Endothelial cell (in vitro differentiated cells): ENCODE results near the gene RHBDF2. TPM values are rescaled to one million over a fixed set of nuclear protein-coding genes. Genes with fewer than 3 reads are reported as not detected.

Experiments
- DNase-seq: peaks from one replicate; pipeline ENCODE4 v3.0.0; 2021; ENCODE audit warnings: low spot score
- H3K27ac Mint-ChIP-seq: one replicate; pipeline ENCODE4 v1.8.0; 2021; ENCODE audit warnings: mixed read lengths, inconsistent platforms; ENCODE audit not compliant: unreplicated experiment
- H3K27me3 Mint-ChIP-seq: one replicate; pipeline ENCODE4 v1.8.0; 2021; ENCODE audit warnings: mild to moderate bottlenecking, moderate library complexity, mixed read lengths, inconsistent platforms; ENCODE audit not compliant: unreplicated experiment
- H3K36me3 Mint-ChIP-seq: one replicate; pipeline ENCODE4 v1.8.0; 2021; ENCODE audit warnings: mild to moderate bottlenecking, low read depth, mixed read lengths, inconsistent platforms; ENCODE audit not compliant: unreplicated experiment
- H3K4me1 Mint-ChIP-seq: one replicate; pipeline ENCODE4 v1.8.0; 2021; ENCODE audit warnings: mild to moderate bottlenecking, mixed read lengths, inconsistent platforms; ENCODE audit not compliant: unreplicated experiment
- H3K4me3 Mint-ChIP-seq: one replicate; pipeline ENCODE4 v1.8.0; 2021; ENCODE audit warnings: mild to moderate bottlenecking, mixed read lengths, inconsistent platforms; ENCODE audit not compliant: unreplicated experiment
- H3K9me3 Mint-ChIP-seq: one replicate; pipeline ENCODE4 v1.8.0; 2021; ENCODE audit warnings: mixed read lengths, inconsistent platforms; ENCODE audit not compliant: unreplicated experiment
- total RNA-seq: library from RNA; stranded (reverse); fragmentation: NEBNext Ultra II Directional; extraction: Animal tissue kit (Norgen Biotek cat#: 25700); gene quantifications from one replicate; pipeline ENCODE4 v1.2.1, GENCODE V29; 2021; ENCODE audit not compliant: unreplicated experiment
- TF ChIP-seq, protein P1 (sequence below): fragments of 200-600 bp; sonication (generic); IDR thresholded peaks from one replicate; pipeline ENCODE4 v1.5.0; 2021; ENCODE audit warnings: antibody characterized with exemption; ENCODE audit not compliant: unreplicated experiment

Gene RHBDF2
- total RNA-seq, 1 donor from 2014 or later, result 39.3 TPM

DNA sequence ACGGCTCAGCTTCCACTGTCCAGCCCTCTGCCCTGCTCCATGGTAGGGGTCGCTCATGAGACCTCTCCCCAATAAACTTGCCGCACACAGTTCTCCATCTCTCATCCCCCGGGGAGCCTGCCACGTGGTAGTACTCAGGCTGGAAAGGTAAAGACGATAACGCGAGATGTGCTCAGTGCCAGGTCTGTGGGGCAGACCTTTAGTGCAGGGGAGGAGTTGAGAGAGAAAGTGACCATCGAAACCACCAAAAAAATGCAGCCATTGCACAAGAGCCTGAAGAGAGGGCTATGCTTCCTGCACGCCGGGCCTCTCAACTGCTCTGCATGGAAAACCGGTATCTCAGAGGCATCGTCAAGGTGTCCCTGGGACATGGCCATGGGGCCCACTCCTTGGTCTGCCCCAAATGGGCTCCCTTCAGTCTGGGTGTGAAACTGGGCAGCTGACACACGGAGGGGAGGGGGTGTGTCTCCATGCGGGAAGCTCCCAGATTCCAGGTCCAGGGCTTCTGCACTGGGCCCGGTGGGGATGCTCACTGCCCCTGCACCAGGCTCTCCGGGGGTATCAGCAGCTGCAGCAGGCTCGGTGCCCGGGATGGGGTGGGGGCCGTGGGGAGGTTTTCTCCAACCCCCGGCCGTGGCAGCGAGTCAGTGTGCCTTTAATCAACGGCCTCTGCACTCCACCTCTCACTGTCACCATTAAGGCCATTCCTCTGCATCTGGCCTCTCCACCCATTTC lies 38.5 kb downstream of the RHBDF2 start:
- Mint-ChIP-seq H3K4me1 (peaks cover 5% of the 10 kb centered on the region), H3K27ac (no peak overlapping the region), H3K9me3 (no peaks in the 10 kb centered on the region), H3K4me3 (no peak overlapping the region), H3K36me3 (no peaks in the 10 kb centered on the region), H3K27me3 (peaks cover 11% of the 10 kb centered on the region)
- no peak for DNase-seq
- TF ChIP-seq, protein P1, sequence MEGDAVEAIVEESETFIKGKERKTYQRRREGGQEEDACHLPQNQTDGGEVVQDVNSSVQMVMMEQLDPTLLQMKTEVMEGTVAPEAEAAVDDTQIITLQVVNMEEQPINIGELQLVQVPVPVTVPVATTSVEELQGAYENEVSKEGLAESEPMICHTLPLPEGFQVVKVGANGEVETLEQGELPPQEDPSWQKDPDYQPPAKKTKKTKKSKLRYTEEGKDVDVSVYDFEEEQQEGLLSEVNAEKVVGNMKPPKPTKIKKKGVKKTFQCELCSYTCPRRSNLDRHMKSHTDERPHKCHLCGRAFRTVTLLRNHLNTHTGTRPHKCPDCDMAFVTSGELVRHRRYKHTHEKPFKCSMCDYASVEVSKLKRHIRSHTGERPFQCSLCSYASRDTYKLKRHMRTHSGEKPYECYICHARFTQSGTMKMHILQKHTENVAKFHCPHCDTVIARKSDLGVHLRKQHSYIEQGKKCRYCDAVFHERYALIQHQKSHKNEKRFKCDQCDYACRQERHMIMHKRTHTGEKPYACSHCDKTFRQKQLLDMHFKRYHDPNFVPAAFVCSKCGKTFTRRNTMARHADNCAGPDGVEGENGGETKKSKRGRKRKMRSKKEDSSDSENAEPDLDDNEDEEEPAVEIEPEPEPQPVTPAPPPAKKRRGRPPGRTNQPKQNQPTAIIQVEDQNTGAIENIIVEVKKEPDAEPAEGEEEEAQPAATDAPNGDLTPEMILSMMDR, result no peak

DNA sequence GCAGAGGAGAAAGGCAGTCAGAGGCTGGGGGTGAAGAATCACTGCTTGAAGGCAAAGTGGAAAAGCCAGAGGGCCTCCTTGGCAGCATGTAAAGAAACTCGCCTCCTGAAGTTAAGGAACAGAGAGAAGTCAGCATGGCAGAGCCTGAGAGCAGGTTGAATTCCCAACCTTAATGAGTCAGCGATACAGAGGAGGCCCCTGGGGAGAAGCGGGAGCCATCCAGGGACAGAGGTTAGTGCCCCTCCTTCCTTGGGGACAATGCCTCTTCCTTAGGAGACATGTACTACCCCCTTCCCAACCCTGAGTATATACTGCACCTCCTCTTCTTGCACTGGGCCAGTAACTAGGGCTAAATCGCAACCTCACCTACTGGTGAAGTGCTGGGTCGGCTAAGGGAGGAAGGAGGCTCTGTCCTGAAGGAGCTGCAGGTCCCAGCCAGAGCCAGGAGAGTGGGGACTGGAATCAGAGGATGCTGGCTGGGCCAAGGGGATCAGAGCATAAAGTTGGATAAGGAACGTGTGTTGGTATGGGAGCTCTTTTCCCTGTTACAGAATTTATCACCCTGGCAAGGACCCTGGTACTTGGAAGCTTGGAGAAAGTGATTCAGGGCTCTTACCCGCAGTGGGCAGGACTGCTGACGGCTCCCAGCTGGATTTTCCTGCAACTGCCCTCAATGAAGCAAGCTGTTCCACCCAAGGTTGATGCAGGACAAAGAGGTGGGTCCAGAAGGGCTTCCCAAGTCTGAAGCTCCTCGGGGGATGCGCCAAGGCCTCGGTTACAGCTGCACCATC lies 39.3 kb downstream of the RHBDF2 start:
- no peak for DNase-seq
- Mint-ChIP-seq H3K9me3 (no peaks in the 10 kb centered on the region), H3K36me3 (no peaks in the 10 kb centered on the region), H3K27ac (no peak overlapping the region), H3K4me1 (peaks cover 5% of the 10 kb centered on the region), H3K27me3 (peaks cover 11% of the 10 kb centered on the region), H3K4me3 (no peak overlapping the region)
- TF ChIP-seq, protein P1, result no peak

DNA sequence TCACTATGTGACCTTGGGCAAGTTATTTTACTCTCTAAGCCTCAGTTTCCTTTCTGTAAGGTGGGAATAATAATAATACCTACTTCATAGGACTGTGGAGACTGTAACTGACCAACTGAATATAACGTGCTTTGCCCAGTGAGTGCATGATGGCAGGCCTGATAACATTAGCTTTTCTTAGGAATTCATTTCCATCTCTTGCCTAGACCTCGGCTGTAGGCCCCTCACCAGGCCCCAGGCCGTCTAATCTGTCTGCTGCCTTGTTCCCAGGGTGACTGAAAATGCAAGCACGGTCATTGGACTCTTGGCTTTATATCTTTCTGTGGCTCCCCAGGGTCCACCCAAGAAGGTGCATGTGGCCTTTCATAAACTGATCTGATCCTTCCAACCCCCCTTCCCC lies 41.5 kb downstream of the RHBDF2 start:
- peaks cover 8% of the 10 kb centered on the region for H3K27me3 Mint-ChIP-seq
- no peaks in the 10 kb centered on the region for H3K9me3 Mint-ChIP-seq
- no peaks in the 10 kb centered on the region for H3K4me1 Mint-ChIP-seq
- H3K4me3 Mint-ChIP-seq, result no peak overlapping the region
- TF ChIP-seq, protein P1, result no peak
- no peak for DNase-seq
- H3K27ac Mint-ChIP-seq, result no peak overlapping the region
- H3K36me3 Mint-ChIP-seq, result no peaks in the 10 kb centered on the region

DNA sequence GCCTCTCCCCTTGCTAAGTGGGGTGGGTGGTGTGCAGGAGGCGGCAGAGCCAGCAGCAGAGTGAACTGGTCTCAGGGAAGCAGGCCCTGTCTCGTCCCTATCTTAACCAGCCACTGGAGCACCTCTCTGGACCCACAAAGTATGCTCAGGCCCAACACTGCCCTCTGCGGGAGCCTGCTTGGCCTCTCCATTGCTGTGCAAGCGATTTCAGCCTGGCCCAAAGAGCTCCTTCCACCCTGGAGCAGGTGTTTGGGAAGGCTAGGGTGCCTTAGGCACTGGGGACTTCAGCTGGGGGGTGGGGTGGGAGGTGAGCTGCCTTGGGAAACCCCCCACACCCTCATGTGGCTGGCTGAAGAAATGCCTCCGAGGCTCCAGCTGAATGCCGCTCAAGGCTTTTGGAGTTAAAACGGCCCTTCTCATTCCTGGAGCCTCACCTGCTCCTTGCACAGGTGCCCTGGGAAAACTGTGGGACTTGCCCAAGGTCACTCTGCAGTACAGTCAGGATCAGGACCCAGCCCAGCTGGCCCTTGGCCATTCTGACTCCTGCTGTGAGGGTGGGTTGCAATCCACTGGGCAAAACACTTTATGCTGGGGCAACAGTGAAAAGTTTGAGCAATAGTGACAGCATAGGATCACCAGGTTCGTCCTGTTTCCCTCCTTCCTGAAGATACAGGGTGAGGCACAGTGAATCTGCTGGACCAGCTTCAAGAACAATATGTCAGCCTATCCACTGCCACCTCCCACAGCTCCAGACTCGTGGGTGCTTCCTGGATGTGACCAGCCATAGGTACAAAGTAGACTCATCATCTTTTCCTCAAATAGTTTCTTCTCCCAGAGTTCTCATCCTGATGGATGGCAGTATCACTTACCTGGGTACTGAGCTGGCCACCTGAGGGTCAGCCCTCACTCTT lies 42.4 kb downstream of the RHBDF2 start:
- H3K27me3 Mint-ChIP-seq, result peaks cover 6% of the 10 kb centered on the region
- no peaks in the 10 kb centered on the region for H3K9me3 Mint-ChIP-seq

More for the DNA sequence above, 42.4 kb downstream of the RHBDF2 start:
- Mint-ChIP-seq H3K4me3 (no peak overlapping the region), H3K27ac (no peak overlapping the region), H3K36me3 (no peaks in the 10 kb centered on the region), H3K4me1 (no peaks in the 10 kb centered on the region)
- DNase-seq, result peak; percentile 75
- TF ChIP-seq, protein P1, result no peak
